Uterus (tissue), 2 donors: ENCODE measurements around the gene MUSTN1.
A peak's percentile ranks its signal among the peaks of the same experiment; 100 is the strongest.

Experiments used
- POLR2A ChIP-seq, 2 donors: fragments of 450-650 bp; IDR thresholded peaks; one replicate each; pipeline ENCODE4 v1.6.1; 2016; ENCODE audit warnings: antibody characterized with exemption in 2 of 2, mild to moderate bottlenecking in 1 of 2, moderate library complexity in 1 of 2
- TF ChIP-seq, protein P1 (sequence below), 4 experiments: fragments of 200-600 bp in 2 of 4; fragments of 450-650 bp in 2 of 4; sonication (generic) in 2 of 4; IDR thresholded peaks; one replicate each; pipeline ENCODE4 v1.5.1; 2016 to 2019; ENCODE audit warnings: antibody characterized with exemption in 4 of 4, mild to moderate bottlenecking in 2 of 4, moderate library complexity in 1 of 4

DNA sequence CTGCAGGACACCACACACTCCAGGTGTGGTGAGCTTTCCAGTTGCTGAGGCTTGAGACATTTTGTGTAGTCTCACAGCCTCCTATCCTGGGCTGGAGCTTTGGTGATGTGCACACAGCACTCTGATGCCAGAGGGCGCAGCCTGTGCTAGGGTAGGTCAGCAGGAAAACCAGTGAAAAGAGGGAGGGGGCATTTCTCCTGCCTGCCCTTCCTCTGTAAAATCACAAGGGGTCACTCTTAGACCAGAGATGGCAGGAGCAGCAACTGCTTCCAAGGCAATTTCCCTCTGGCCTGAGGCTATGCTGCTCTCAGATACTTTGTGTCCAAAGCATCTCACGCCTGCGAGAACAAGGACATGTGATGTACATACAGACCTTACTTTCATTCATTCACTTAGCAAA is 16.5 kb upstream of the MUSTN1 start:
- no peak for TF ChIP-seq POLR2A (IDR thresholded peaks at IDR 0.05)
- TF ChIP-seq, protein P1, sequence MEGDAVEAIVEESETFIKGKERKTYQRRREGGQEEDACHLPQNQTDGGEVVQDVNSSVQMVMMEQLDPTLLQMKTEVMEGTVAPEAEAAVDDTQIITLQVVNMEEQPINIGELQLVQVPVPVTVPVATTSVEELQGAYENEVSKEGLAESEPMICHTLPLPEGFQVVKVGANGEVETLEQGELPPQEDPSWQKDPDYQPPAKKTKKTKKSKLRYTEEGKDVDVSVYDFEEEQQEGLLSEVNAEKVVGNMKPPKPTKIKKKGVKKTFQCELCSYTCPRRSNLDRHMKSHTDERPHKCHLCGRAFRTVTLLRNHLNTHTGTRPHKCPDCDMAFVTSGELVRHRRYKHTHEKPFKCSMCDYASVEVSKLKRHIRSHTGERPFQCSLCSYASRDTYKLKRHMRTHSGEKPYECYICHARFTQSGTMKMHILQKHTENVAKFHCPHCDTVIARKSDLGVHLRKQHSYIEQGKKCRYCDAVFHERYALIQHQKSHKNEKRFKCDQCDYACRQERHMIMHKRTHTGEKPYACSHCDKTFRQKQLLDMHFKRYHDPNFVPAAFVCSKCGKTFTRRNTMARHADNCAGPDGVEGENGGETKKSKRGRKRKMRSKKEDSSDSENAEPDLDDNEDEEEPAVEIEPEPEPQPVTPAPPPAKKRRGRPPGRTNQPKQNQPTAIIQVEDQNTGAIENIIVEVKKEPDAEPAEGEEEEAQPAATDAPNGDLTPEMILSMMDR (IDR thresholded peaks at IDR 0.05) = peak in 3 of 4 experiments; percentile 30 to 56 (median 38)
